Testis (tissue), 2 donors: ENCODE results near the gene SCT.

Experiments
- POLR2A ChIP-seq: fragments of 450-650 bp; IDR thresholded peaks from one replicate; pipeline ENCODE4 v1.6.1; 2017; ENCODE audit warnings: antibody characterized with exemption, mild to moderate bottlenecking, moderate library complexity
- TF ChIP-seq, protein P1 (sequence below), 3 experiments: fragments of 450-650 bp in 2 of 3; fragments of 200-600 bp in 1 of 3; sonication (generic) in 1 of 3; IDR thresholded peaks; one replicate each; pipeline ENCODE4 v1.5.1; 2016 to 2019; ENCODE audit warnings: antibody characterized with exemption in 3 of 3, mild to moderate bottlenecking in 2 of 3, moderate library complexity in 1 of 3

DNA sequence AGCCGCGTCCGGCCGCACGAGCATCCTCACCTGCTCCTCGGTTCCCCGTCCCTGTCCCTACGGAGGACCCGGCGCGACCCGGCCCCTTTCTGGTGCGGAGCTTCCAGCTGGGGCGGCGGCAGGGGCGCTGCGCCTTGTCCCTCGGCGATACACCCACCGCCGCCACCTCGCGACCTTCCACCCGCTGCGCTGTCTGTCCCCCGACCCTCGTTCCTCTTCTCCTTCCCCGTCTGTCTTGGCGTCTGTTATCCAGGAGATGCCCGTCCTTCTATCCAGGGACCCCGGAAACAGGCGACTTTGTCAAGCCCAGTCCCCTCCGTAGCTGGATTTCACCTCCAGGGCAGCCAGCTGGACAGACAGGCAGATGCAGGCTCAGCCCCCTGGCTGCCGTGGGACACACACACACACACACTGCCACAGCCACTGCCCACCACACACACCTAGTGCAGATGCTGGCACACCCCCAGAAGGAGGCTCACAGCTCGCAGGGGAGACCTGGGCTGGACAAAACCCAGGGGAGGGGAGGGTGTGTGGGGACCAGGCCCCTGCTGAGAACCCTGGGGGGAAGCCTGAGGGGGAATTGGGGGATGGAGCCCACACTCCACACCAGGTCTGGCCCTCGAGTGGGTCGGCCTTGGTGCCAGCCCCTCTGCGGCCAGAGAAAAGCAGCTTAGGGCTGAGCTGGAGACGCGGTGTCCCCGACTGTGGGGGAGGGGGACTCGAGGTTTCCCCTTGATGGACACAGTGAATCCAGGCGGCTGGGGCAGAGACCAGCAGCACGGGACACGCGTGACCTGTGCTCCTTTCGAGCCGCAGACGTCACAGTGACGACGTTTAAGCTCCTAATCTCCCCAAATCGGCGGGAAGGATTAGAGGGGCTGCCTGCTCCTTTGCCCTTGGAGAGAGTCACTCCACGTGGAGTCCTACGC lies 10.9 kb upstream of the SCT start:
- TF ChIP-seq, protein P1, sequence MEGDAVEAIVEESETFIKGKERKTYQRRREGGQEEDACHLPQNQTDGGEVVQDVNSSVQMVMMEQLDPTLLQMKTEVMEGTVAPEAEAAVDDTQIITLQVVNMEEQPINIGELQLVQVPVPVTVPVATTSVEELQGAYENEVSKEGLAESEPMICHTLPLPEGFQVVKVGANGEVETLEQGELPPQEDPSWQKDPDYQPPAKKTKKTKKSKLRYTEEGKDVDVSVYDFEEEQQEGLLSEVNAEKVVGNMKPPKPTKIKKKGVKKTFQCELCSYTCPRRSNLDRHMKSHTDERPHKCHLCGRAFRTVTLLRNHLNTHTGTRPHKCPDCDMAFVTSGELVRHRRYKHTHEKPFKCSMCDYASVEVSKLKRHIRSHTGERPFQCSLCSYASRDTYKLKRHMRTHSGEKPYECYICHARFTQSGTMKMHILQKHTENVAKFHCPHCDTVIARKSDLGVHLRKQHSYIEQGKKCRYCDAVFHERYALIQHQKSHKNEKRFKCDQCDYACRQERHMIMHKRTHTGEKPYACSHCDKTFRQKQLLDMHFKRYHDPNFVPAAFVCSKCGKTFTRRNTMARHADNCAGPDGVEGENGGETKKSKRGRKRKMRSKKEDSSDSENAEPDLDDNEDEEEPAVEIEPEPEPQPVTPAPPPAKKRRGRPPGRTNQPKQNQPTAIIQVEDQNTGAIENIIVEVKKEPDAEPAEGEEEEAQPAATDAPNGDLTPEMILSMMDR (IDR thresholded peaks at IDR 0.05): no peak
- TF ChIP-seq POLR2A: no peak
